Measurements from ENCODE around the gene B4GALT4.

DNA sequence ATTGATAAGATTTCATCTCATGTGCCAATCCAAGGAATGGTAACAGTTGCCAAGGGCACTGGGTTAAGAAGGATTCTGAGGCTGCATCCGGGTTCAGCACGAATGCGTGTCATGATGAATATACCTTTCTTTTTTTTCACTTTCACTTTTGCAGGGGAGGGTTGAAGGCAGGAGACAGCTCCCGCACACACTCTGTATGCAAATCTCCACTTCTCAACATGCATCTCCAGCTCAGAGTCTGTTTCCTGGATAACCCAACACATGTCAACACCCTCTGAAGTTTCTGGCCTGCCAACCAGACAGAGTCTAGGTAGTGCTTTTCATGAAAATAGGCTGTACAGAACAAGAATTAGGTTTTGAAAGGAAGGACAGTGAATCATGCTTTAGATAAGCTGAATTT is 21.6 kb downstream of the B4GALT4 start:
- TF ChIP-seq, protein P1, sequence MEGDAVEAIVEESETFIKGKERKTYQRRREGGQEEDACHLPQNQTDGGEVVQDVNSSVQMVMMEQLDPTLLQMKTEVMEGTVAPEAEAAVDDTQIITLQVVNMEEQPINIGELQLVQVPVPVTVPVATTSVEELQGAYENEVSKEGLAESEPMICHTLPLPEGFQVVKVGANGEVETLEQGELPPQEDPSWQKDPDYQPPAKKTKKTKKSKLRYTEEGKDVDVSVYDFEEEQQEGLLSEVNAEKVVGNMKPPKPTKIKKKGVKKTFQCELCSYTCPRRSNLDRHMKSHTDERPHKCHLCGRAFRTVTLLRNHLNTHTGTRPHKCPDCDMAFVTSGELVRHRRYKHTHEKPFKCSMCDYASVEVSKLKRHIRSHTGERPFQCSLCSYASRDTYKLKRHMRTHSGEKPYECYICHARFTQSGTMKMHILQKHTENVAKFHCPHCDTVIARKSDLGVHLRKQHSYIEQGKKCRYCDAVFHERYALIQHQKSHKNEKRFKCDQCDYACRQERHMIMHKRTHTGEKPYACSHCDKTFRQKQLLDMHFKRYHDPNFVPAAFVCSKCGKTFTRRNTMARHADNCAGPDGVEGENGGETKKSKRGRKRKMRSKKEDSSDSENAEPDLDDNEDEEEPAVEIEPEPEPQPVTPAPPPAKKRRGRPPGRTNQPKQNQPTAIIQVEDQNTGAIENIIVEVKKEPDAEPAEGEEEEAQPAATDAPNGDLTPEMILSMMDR (IDR thresholded peaks at IDR 0.05; ENCODE audit: insufficient read depth, low read length, poor library complexity, severe bottlenecking) = no peak
- no peak for TF ChIP-seq EZH2phosphoT487 (conservative IDR thresholded peaks at IDR 0.05; ENCODE audit: low read length)
